ENCODE data around the gene CPLANE1. TPM values are rescaled to one million over a fixed set of nuclear protein-coding genes. Genes with fewer than 3 reads are reported as not detected.

CPLANE1 gene
- polyA plus RNA-seq, 1 experiment = 6.8 TPM

GRCh38 chr5:37064442-37064841, 184.7 kb downstream of the CPLANE1 start:
- no peaks in the 10 kb centered on the region for H3K27me3 ChIP-seq (ENCODE audit: control insufficient read depth, insufficient read depth, low read length)
- POLR2A ChIA-PET = no interaction called here
- CTCF ChIA-PET = no interaction called here
- TF ChIP-seq, protein P1, sequence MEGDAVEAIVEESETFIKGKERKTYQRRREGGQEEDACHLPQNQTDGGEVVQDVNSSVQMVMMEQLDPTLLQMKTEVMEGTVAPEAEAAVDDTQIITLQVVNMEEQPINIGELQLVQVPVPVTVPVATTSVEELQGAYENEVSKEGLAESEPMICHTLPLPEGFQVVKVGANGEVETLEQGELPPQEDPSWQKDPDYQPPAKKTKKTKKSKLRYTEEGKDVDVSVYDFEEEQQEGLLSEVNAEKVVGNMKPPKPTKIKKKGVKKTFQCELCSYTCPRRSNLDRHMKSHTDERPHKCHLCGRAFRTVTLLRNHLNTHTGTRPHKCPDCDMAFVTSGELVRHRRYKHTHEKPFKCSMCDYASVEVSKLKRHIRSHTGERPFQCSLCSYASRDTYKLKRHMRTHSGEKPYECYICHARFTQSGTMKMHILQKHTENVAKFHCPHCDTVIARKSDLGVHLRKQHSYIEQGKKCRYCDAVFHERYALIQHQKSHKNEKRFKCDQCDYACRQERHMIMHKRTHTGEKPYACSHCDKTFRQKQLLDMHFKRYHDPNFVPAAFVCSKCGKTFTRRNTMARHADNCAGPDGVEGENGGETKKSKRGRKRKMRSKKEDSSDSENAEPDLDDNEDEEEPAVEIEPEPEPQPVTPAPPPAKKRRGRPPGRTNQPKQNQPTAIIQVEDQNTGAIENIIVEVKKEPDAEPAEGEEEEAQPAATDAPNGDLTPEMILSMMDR (IDR thresholded peaks at IDR 0.05; ENCODE audit: insufficient read depth, low read depth, low read length) = no peak
- no peak for DNase-seq (ENCODE audit: low read depth)
- no peak overlapping the region for H3K4me3 ChIP-seq (ENCODE audit: low read depth, low read length)
- peaks cover 3% of the 10 kb centered on the region for H3K36me3 ChIP-seq (ENCODE audit: control insufficient read depth, insufficient read depth, low read length)

DNA sequence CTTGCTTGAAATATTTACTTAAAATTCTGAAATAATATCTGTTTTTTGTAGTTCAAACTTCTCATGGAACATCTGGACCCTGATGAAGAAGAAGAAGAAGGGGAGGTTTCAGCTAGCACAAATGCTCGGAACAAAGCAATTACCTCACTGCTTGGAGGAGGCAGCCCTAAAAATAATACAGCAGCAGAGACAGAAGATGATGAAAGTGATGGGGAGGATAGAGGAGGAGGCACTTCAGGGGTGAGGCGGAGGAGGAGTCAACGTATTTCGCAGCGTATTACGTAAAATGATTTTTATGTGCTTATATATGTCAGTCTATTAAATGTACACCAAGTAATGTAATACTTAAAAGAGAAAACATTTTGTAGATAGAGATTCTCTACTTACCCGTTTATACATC, 185.4 kb downstream of the CPLANE1 start:
- TF ChIP-seq, protein P1 (IDR thresholded peaks at IDR 0.05; ENCODE audit: insufficient read depth, low read depth, low read length) = no peak
- Histone ChIP-seq H3K36me3 (ENCODE audit: control insufficient read depth, insufficient read depth, low read length) (peaks cover 3% of the 10 kb centered on the region), H3K27me3 (ENCODE audit: control insufficient read depth, insufficient read depth, low read length) (no peaks in the 10 kb centered on the region), H3K4me3 (ENCODE audit: low read depth, low read length) (no peak overlapping the region)
- POLR2A ChIA-PET = no interaction called here
- CTCF ChIA-PET = interaction anchor here (0.6 kb wide), 1 partner anchor 56 kb away, joined by 3 read pairs; no protein-coding TSS in a partner anchor
- DNase-seq (ENCODE audit: low read depth) = no peak

GRCh38 chr5:37060030-37060429, 189.1 kb downstream of the CPLANE1 start:
- DNase-seq (ENCODE audit: low read depth) = no peak
- Histone ChIP-seq H3K4me3 (ENCODE audit: low read depth, low read length) (no peak overlapping the region), H3K27me3 (ENCODE audit: control insufficient read depth, insufficient read depth, low read length) (no peaks in the 10 kb centered on the region), H3K36me3 (ENCODE audit: control insufficient read depth, insufficient read depth, low read length) (peaks cover 3% of the 10 kb centered on the region)
- TF ChIP-seq, protein P1 (IDR thresholded peaks at IDR 0.05; ENCODE audit: insufficient read depth, low read depth, low read length) = no peak
- CTCF ChIA-PET = interaction anchor here (1.7 kb wide), 1 partner anchor 16 kb away, joined by 4 read pairs; no protein-coding TSS in a partner anchor
- POLR2A ChIA-PET = no interaction called here

- CTCF ChIA-PET = no interaction called here
- Histone ChIP-seq H3K27me3 (ENCODE audit: control insufficient read depth, insufficient read depth, low read length) (no peaks in the 10 kb centered on the region), H3K4me3 (ENCODE audit: low read depth, low read length) (no peak overlapping the region), H3K36me3 (ENCODE audit: control insufficient read depth, insufficient read depth, low read length) (no peaks in the 10 kb centered on the region; the same call in none of the 2 replicates)
- TF ChIP-seq, protein P1 (IDR thresholded peaks at IDR 0.05; ENCODE audit: insufficient read depth, low read depth, low read length) = no peak
- no peak for DNase-seq (ENCODE audit: low read depth)
- POLR2A ChIA-PET = no interaction called here
Observed at GRCh38 chr5:37056762-37057161, 192.4 kb downstream of the CPLANE1 start.

Small RNA genes lying within 50 kb of the gene (small RNA-seq; reads per million reads assigned to genes)
- gene C8orf59P2 (ENCODE audit: insufficient read length, low read depth, low replicate concordance) = not detected

Other genes with a start within 250 kb of the CPLANE1 start
- gene NUP155, start 121.7 kb upstream of the CPLANE1 start, polyA plus RNA-seq (2011; rRNA removed) = 10.8 and 18.9 TPM in 2 replicates
- gene WDR70, start 129.9 kb upstream of the CPLANE1 start, polyA plus RNA-seq (2011; rRNA removed) = 14.0 and 22.8 TPM in 2 replicates

Measured in BJ (cell line).